Measurements from ENCODE around the gene OTX1. TPM values are rescaled to one million over a fixed set of nuclear protein-coding genes. Genes with fewer than 3 reads are reported as not detected.

Gene OTX1
- total RNA-seq, 1 experiment from 2014 or later: 0.36 TPM

DNA sequence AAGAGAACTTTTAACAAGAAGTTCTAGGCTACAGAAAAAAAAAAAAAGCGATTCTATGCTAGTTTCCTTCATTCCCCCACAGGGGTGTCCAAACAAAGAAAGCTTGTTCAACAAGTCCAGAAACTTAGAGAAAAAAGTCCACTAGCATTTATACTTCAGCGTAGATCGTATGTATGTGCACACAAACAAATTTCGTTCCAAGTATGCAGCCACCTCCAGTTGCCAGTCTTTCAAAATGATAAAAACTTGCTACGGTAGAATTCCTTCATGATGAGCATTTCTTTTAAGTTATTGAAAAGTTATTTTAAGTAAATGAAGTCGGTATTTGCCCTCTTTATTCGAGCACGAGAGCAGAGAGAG is 3.7 kb upstream of the OTX1 start:
- DNase-seq (ENCODE audit: low read depth): no peak

GRCh38 chr2:63047321-63048279 is 3.0 kb upstream of the OTX1 start:
- DNase-seq (ENCODE audit: low read depth): no peak

DNA sequence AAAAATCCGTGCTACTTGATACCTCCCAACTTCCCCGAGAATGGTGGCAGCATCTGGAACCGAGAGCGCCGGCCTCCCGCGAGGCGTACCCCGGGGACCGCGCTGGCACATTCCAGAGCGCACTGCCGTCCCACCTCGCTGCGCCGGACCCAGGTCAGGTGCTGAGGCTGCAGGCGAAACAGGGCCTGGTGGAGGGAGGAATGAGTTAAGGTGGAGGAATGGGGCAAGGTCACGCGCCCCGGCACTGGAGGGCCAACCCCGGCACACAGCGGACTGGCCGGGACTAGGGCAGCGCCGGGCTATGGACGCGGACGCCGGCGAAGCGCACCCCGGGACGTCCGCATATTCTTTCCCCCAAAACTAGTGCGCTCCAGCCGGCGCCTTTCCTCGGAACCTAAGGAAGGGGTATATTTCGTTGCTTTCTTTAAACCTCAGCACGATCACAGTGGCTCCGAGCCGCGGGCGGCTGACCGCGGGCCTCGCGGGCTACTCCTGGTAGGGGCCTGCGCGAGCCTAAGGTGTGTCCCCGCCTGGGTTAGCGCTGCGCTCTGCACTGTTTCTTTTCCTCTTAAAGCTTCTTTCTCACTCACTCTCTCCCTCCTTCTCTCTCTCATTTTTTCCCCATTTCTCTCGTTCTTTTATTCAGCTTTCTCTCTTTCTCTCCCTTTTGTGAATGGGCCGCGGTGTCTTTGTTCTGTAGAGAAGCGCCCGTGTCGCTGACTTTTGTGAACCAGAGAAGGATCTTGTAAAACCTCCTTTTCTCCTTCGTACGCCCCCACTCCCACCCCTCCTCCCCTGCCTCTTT is 2.1 kb upstream of the OTX1 start:
- no peak for DNase-seq (ENCODE audit: low read depth)

DNA sequence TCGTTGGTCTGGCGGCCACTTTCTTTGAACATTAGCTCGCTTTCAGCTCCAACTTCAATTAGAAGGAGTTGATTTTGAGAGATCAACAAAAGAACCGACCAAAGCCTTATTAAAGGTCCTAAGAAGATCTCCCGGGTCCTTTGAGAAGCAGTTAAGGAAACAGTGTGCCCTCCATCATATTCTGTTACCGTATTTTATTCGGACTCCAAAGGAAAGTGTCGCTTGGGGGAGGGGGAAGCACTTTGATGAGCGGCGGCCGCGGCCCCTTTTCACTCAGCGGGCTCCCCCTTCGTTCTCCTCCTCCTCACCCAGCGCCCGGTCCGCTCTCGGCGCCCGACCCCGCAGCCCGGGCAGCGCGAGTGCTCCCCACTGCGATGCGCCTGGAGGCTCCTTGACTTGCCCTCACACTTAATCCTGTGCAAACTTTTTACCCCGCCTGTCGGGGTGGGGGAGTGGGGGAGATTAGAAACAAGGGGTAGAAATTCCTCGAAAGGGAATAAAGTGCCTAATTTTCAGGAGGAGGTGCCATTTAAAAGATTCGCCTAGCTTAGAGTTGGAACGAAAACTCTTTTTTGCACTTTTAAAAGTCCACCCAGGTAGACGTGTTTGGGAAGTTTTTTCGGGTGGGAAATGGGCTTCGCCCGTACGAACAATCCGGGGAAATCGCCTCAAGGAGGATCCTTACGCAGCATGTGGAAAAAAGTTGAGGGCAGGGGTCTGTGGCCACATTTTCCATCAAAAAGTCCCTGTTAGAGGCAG is 1.2 kb upstream of the OTX1 start:
- DNase-seq (ENCODE audit: low read depth): no peak

DNA sequence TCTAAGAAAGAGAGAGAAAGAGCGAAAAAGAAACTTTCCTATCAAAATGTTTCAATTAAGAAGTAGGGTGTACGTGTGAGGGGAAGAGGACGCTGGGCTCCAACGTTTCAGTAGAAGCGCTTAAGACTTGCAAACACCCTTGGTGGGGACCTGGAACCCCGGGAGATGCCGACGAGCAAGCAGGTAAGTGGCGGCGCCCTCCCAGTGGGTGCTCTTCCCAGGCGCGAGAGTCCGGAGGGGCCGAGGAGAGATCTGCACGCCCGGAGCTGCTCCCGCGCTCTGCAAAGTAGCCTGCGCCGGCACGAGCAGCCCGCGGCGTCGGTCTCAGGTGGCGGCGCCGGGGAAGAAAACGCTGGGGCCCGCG is 678 bp upstream of the OTX1 start:
- no peak for DNase-seq (ENCODE audit: low read depth)

DNA sequence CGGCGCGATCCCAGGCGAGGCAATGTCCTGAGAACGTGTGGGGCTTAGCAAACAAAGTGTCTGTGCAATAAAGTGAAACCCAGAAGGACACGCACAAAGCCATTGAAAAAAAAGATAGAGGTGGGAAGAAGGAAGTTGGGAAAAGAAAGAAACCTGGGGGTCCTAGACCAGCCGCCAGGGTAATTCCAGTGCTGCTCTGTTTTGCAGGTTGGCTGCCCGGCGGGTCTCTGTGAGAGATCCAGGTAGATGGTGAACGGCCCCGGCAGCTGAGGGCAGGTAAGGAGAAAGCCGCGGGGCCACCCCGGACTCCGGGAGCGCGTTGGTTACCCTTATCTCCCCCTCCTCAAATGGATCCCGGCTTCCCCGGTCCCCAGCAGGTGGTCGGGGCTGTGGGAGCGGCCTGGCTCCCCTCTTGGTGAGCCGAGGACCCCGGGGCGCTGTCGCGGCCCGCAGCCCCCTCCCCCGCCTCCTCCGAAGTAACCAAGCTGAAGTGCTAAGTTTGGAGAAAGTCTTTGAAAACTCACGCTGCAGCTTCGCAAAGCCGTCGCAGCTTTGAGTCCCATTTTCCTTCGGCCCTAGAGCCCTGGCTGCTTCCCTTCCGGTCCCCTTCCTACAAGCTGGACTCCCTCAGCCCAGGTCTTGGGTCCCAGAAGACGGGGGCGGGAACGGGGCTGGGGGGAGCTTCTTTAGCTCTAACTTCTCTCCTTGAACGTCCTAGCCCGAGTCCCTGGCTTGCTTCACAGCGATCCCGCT is 588 bp downstream of the OTX1 start:
- no peak for DNase-seq (ENCODE audit: low read depth)

DNA sequence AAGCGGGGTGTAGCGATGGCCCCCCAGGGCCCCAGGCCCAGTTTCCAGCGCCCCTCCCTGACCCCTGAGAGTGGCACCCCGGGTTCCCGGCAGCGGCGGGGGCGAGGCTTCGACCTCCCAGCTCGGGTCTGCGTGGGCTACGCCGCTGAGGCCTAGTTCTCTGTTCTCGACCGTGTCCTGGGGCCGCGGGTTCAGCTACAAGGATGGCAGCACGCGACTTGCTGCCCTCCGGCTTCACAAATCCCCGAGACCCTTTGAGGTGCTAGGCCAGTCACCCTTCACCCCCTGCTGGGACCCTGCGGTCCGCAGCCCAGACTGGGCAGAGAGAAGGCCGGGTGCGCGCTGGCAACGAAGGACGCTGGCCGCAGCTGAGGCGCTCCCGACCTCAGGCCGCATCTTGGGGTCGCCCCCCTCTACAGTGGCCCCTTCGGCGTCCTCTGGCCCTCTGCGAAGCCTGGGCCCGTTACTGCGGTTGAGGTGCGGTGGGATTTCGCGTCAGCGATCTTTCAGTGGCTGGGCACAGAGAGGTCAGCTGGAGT is 1.2 kb downstream of the OTX1 start:
- DNase-seq (ENCODE audit: low read depth): no peak

DNA sequence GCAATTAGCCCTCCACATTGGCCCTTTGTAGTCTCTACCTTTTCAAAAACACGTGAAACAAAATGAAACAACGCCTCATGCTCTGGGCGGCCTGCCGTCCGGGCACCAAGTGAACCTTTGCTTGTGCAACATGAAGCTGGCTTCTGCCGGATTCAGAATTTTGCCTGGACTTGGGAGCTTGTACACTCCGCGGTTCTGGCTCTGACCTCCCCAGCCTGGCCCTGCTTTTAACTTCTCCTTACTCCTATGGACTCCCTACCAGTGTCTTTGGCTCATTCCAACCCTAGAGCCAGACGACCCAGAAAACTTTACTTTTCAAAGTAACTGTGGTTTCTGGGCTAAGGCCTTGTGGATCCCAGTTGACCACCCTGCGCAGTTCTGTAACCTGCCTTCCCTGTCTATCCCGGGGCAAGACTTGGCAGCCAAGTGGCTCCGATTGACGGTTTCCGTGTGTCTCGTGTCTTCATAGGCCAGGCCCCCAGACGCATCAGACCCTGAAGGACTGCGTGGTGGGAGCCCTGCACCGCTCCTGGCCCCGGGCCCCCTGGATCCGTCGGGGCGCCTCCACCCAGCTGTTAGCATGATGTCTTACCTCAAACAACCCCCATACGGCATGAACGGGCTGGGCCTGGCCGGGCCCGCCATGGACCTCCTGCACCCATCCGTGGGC is 1.9 kb downstream of the OTX1 start:
- DNase-seq (ENCODE audit: low read depth): no peak

- DNase-seq (ENCODE audit: low read depth): no peak
These were observed 2.7 kb downstream of the OTX1 start for GRCh38 chr2:63053081-63053888.

GRCh38 chr2:63053889-63054602 is 3.4 kb downstream of the OTX1 start:
- no peak for DNase-seq (ENCODE audit: low read depth)

DNA sequence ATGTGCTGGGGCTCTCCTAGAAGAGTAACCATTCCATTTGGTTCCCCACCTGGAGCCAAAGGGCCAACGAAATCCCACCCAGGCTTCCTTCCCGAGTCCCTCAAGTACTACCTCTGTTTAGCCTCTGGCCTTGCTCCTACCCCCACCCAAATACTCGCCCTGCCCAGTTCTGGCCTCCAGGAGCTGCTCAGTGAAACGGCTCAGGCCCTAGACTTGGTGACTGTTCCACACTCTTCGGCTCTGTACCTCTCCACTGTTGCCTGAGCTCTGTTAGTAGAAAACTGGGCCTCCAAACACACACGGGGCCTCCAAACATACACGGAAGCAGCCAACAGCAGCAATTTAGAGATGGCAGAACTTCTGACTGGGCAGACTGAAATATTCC is 4.2 kb downstream of the OTX1 start:
- no peak for DNase-seq (ENCODE audit: low read depth)

- no peak for DNase-seq (ENCODE audit: low read depth)
These were observed 4.8 kb downstream of the OTX1 start for GRCh38 chr2:63055226-63056106.

GRCh38 chr2:63056107-63057050 is 5.7 kb downstream of the OTX1 start:
- no peak for DNase-seq (ENCODE audit: low read depth)

GRCh38 chr2:63057249-63058143 is 6.9 kb downstream of the OTX1 start:
- no peak for DNase-seq (ENCODE audit: low read depth)

DNA sequence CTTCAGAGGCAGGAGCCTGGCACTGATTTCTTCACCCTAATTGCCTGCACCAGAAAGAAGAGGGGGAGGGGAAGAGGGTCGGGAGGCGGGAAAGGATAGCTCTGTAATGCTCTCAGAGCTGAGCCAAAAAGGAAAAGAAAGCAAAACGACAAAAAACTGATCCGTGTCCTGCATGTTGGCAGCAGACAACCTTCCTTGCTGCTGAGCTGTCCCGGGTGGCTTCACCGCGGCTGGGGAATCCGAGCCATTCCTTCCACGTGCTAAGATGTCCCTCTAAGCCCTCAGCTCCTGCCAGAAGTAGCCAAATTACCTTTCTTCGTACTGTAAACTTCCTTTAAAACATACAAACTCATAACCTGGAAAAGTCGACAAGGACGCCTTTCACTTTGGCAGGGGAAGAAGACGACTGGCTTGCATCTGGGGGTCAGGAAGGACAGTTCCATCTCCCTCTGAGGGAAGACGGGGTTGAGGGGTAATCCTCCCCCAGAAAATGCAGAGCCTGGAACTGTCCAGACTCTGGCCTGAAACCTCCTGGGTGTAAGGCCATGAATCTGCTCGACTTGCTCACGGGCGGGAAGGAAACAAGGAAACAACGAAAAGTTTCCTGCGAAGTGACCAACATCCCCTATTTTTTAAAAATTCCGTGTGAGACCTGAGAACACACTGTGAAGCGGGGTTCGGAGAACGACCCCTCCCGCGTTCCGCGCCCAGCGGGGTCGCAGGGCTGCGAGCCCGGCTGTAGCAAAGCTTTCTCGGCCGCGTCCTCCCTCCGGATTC is 7.7 kb downstream of the OTX1 start:
- DNase-seq (ENCODE audit: low read depth): no peak

All from RPMI7951 (cell line).